ENCODE measurements around the gene KLK1. TPM values are rescaled to one million over a fixed set of nuclear protein-coding genes. Genes with fewer than 3 reads are reported as not detected.
"Not testable (repeated sequence)": the region's sequence is repeated elsewhere in the genome, so short reads cannot be mapped to it uniquely, and the experiment has no call there.

Gene KLK1
- total RNA-seq, 1 experiment from 2014 or later = not detected

- intact Hi-C loops (cut with micrococcal nuclease; ENCODE audit: unreplicated experiment) = no loop called here
- DNase-seq = no peak
- Mint-ChIP-seq H3K27ac (ENCODE audit: unreplicated experiment) (no peak overlapping the region), H3K4me1 (ENCODE audit: low read depth, unreplicated experiment) (peaks cover 19% of the 10 kb centered on the region), H3K4me3 (ENCODE audit: low read depth, unreplicated experiment) (no peak overlapping the region), H3K27me3 (ENCODE audit: unreplicated experiment) (peaks cover 82% of the 10 kb centered on the region), H3K9me3 (ENCODE audit: low read depth, unreplicated experiment) (peaks cover 3% of the 10 kb centered on the region), H3K36me3 (ENCODE audit: insufficient read depth, unreplicated experiment) (peaks cover 5% of the 10 kb centered on the region)
- TF ChIP-seq CTCF (IDR thresholded peaks at IDR 0.05; ENCODE audit: unreplicated experiment) = no peak
- BruUV-seq (replicated peaks) = no TSS peak
- CTCF ChIA-PET = interaction anchor here (0.7 kb wide), 1 partner anchor 272 kb away, joined by 3 read pairs; no protein-coding TSS in a partner anchor
These were observed 47.5 kb downstream of the KLK1 start for GRCh38 chr19:50776131-50776530.

DNA sequence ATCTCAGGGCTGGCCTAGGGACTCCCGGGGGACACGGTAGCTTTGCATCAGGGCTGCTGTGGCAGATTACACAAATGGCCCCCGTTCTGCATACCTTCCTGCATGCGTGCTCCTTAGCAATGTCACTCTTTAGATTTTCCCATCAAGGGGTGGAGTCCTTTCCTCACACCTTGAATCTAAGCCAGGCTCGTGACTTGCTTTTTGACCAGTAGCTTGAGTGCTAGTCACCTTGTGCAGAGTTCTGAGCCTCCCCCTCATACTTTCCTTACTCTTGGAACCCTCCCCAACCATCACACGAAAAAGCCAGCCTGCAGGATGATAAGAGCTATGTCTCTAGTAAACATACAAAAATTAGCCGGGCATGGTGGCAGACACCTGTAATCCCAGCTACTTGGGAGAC, 50.1 kb downstream of the KLK1 start:
- H3K9me3 Mint-ChIP-seq (ENCODE audit: low read depth, unreplicated experiment); H3K4me3 Mint-ChIP-seq (ENCODE audit: low read depth, unreplicated experiment); BruUV-seq (replicated peaks); CTCF ChIA-PET; DNase-seq; H3K36me3 Mint-ChIP-seq (ENCODE audit: insufficient read depth, unreplicated experiment); intact Hi-C loops (cut with micrococcal nuclease; ENCODE audit: unreplicated experiment); H3K27ac Mint-ChIP-seq (ENCODE audit: unreplicated experiment): not testable (repeated sequence)
- Mint-ChIP-seq H3K4me1 (ENCODE audit: low read depth, unreplicated experiment) (peaks cover 16% of the 10 kb centered on the region), H3K27me3 (ENCODE audit: unreplicated experiment) (peaks cover 63% of the 10 kb centered on the region)

DNA sequence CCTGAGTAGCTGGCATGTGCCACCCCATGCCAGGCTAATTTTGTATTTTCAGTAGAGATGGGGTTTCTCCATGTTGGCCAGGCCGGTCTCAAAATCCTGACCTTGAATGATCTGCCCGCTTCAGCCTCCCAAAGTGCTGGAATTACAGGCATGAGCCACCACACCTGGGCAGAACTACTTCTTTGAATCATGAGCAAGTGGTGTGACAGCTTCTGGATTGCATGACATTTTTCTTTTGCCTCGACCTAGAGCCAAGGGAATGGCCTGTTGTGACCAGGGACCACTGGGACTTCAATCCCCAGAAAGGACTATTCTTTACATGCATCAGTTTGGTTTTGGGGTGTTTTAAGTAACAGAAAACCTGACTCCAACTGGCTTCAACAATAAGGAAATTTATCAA, 50.7 kb downstream of the KLK1 start:
- H3K36me3 Mint-ChIP-seq (ENCODE audit: insufficient read depth, unreplicated experiment); intact Hi-C loops (cut with micrococcal nuclease; ENCODE audit: unreplicated experiment); BruUV-seq (replicated peaks); H3K27ac Mint-ChIP-seq (ENCODE audit: unreplicated experiment); H3K4me3 Mint-ChIP-seq (ENCODE audit: low read depth, unreplicated experiment); H3K9me3 Mint-ChIP-seq (ENCODE audit: low read depth, unreplicated experiment); CTCF ChIA-PET; DNase-seq: not testable (repeated sequence)
- Mint-ChIP-seq H3K4me1 (ENCODE audit: low read depth, unreplicated experiment) (peaks cover 10% of the 10 kb centered on the region), H3K27me3 (ENCODE audit: unreplicated experiment) (peaks cover 63% of the 10 kb centered on the region)

DNA sequence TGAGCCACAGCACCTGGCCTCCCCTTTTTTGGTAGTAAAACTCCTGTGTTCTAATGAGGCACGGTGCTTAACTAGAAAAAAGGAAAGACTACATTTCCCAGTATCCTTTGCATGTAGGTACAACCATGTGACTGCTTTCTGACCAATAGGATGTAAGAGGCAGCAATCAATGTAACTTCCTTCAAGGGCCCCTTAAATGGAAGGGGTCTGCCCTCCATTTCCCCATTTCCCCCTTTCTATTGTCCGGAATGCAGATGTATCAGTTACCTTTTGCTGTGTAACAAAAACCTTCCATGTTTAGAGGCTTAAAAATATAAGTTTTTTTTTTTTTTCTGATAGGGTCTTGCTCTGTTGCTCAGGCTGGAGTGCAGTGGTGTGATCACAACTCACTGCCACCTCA, 51.1 kb downstream of the KLK1 start:
- H3K27ac Mint-ChIP-seq (ENCODE audit: unreplicated experiment) = no peak overlapping the region
- CTCF ChIA-PET = no interaction called here
- peaks cover 9% of the 10 kb centered on the region for H3K4me1 Mint-ChIP-seq (ENCODE audit: low read depth, unreplicated experiment)
- DNase-seq = no peak
- H3K4me3 Mint-ChIP-seq (ENCODE audit: low read depth, unreplicated experiment) = no peak overlapping the region
- peaks cover 63% of the 10 kb centered on the region for H3K27me3 Mint-ChIP-seq (ENCODE audit: unreplicated experiment)
- peaks cover 5% of the 10 kb centered on the region for H3K36me3 Mint-ChIP-seq (ENCODE audit: insufficient read depth, unreplicated experiment)
- peaks cover 3% of the 10 kb centered on the region for H3K9me3 Mint-ChIP-seq (ENCODE audit: low read depth, unreplicated experiment)
- intact Hi-C loops (cut with micrococcal nuclease; ENCODE audit: unreplicated experiment) = no loop called here
- BruUV-seq (replicated peaks) = no TSS peak
- no peak for TF ChIP-seq CTCF (IDR thresholded peaks at IDR 0.05; ENCODE audit: unreplicated experiment)

GRCh38 chr19:50770888-50771287, 52.7 kb downstream of the KLK1 start:
- intact Hi-C loops (cut with micrococcal nuclease; ENCODE audit: unreplicated experiment) = no loop called here
- Mint-ChIP-seq H3K4me1 (ENCODE audit: low read depth, unreplicated experiment) (peaks cover 9% of the 10 kb centered on the region), H3K4me3 (ENCODE audit: low read depth, unreplicated experiment) (no peak overlapping the region), H3K27me3 (ENCODE audit: unreplicated experiment) (peaks cover 63% of the 10 kb centered on the region), H3K27ac (ENCODE audit: unreplicated experiment) (no peak overlapping the region), H3K36me3 (ENCODE audit: insufficient read depth, unreplicated experiment) (peaks cover 5% of the 10 kb centered on the region), H3K9me3 (ENCODE audit: low read depth, unreplicated experiment) (no peaks in the 10 kb centered on the region)
- no peak for TF ChIP-seq CTCF (IDR thresholded peaks at IDR 0.05; ENCODE audit: unreplicated experiment)
- DNase-seq = no peak
- no TSS peak for BruUV-seq (replicated peaks)
- CTCF ChIA-PET = interaction anchor here (1.0 kb wide), 1 partner anchor 40 kb away, joined by 4 read pairs; no protein-coding TSS in a partner anchor

DNA sequence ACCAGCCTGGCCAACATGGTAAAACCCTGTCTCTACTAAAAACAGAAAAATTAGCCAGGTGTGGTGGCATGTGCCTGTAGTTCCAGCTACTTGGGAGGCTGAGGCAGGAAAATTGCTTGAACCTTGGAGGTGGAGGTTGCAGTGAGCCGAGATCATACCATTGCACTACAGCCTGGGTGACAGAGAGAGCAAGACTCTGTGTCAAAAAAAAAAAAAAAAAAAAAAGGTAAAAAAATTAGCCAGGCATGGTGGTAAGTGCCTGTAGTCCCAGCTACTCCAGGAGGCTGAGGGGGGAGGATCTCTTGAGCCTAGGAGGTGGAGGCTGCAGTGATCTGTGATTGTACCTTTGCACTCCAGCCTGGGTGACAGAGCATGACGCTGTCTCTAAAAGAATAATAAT, 53.4 kb downstream of the KLK1 start, which contains the start of gene GPR32:
GPR32 (plus strand) TSS at position 301 of the 400 bp plus-strand sequence. CDS start 137 bp downstream, outside the sequence.
- peaks cover 63% of the 10 kb centered on the region for H3K27me3 Mint-ChIP-seq (ENCODE audit: unreplicated experiment)
- intact Hi-C loops (cut with micrococcal nuclease; ENCODE audit: unreplicated experiment); H3K36me3 Mint-ChIP-seq (ENCODE audit: insufficient read depth, unreplicated experiment); H3K9me3 Mint-ChIP-seq (ENCODE audit: low read depth, unreplicated experiment); BruUV-seq (replicated peaks); DNase-seq; H3K27ac Mint-ChIP-seq (ENCODE audit: unreplicated experiment); H3K4me1 Mint-ChIP-seq (ENCODE audit: low read depth, unreplicated experiment); H3K4me3 Mint-ChIP-seq (ENCODE audit: low read depth, unreplicated experiment); CTCF ChIA-PET: not testable (repeated sequence)

Measured in Calu3 (cell line).